H9 (cell line): Measurements from ENCODE around the gene ZNF768. TPM values are rescaled to one million over a fixed set of nuclear protein-coding genes. Genes with fewer than 3 reads are reported as not detected.
"Not testable (repeated sequence)": the region's sequence is repeated elsewhere in the genome, so short reads cannot be mapped to it uniquely, and the experiment has no call there.

Source experiments
- DNase-seq: peaks from one replicate; pipeline ENCODE4 v3.0.0-alpha.2; 2017
- H2AFZ ChIP-seq: one replicate; pipeline ENCODE4 v1.6.1; 2013; ENCODE audit warnings: mild to moderate bottlenecking, low read length, control low read depth, moderate library complexity
- H2AK5ac ChIP-seq: 2 replicates; pipeline ENCODE4 v1.6.1; 2013; ENCODE audit warnings: low read length, control low read depth, mixed read lengths; ENCODE audit not compliant: insufficient read length
- H2BK120ac ChIP-seq: one replicate; pipeline ENCODE4 v1.6.1; 2013; ENCODE audit warnings: low read depth, mild to moderate bottlenecking, low read length, control low read depth, inconsistent platforms; ENCODE audit not compliant: poor library complexity, severe bottlenecking
- H2BK12ac ChIP-seq: 2 replicates; pipeline ENCODE4 v1.6.1; 2013; ENCODE audit warnings: low read length, control low read depth, mixed read lengths, low read depth; ENCODE audit not compliant: insufficient read length
- H2BK15ac ChIP-seq: 2 replicates; pipeline ENCODE4 v1.6.1; 2013; ENCODE audit warnings: low read depth, low read length, control low read depth
- H2BK20ac ChIP-seq: one replicate; pipeline ENCODE4 v1.6.1; 2013; ENCODE audit warnings: low read depth, mild to moderate bottlenecking, low read length, control low read depth, inconsistent platforms; ENCODE audit not compliant: poor library complexity, severe bottlenecking
- H2BK5ac ChIP-seq: 2 replicates; pipeline ENCODE4 v1.6.1; 2013; ENCODE audit warnings: low read length, control low read depth, mixed read lengths; ENCODE audit not compliant: insufficient read length
- H3K14ac ChIP-seq: 2 replicates; pipeline ENCODE4 v1.6.1; 2013; ENCODE audit warnings: low read length, control low read depth; ENCODE audit not compliant: insufficient read depth
- H3K18ac ChIP-seq: 2 replicates; pipeline ENCODE4 v1.6.1; 2013; ENCODE audit warnings: low read depth, mild to moderate bottlenecking, mixed read lengths, low read length, control low read depth; ENCODE audit not compliant: insufficient read length
- H3K23ac ChIP-seq: 2 replicates; pipeline ENCODE4 v1.6.1; 2013; ENCODE audit warnings: low read length, control low read depth, mixed read lengths, low read depth; ENCODE audit not compliant: insufficient read length
- H3K23me2 ChIP-seq: 2 replicates; pipeline ENCODE4 v1.6.1; 2013; ENCODE audit warnings: low read depth, mild to moderate bottlenecking, mixed read lengths, low read length, control low read depth; ENCODE audit not compliant: insufficient read length, poor library complexity, severe bottlenecking
- H3K27ac ChIP-seq: 2 replicates; pipeline ENCODE4 v1.5.1; 2013; ENCODE audit warnings: low read length, control low read depth, mixed read lengths, low read depth; ENCODE audit not compliant: insufficient read length
- H3K27me3 ChIP-seq: 2 replicates; pipeline ENCODE4 v1.6.1; 2013; ENCODE audit warnings: low read length, control low read depth, inconsistent platforms; ENCODE audit not compliant: insufficient read depth
- H3K4ac ChIP-seq: 2 replicates; pipeline ENCODE4 v1.6.1; 2013; ENCODE audit warnings: low read depth, mild to moderate bottlenecking, control low read depth, inconsistent platforms, low read length, moderate library complexity
- H3K4me1 ChIP-seq: 2 replicates; pipeline ENCODE4 v1.6.1; 2013; ENCODE audit warnings: low read length, control low read depth, inconsistent platforms; ENCODE audit not compliant: insufficient read depth
- H3K4me2 ChIP-seq: 2 replicates; pipeline ENCODE4 v1.6.1; 2013; ENCODE audit warnings: low read length, control low read depth, mixed read lengths; ENCODE audit not compliant: insufficient read length, insufficient read depth
- H3K56ac ChIP-seq: 2 replicates; pipeline ENCODE4 v1.6.1; 2013; ENCODE audit warnings: low read depth, mild to moderate bottlenecking, mixed read lengths, low read length, control low read depth; ENCODE audit not compliant: insufficient read length
- H3K79me1 ChIP-seq: 2 replicates; pipeline ENCODE4 v1.6.1; 2013; ENCODE audit warnings: low read depth, mild to moderate bottlenecking, moderate library complexity, low read length, control low read depth, inconsistent platforms; ENCODE audit not compliant: insufficient read depth, poor library complexity, severe bottlenecking
- H3K79me2 ChIP-seq: 2 replicates; pipeline ENCODE4 v1.6.1; 2013; ENCODE audit warnings: low read length, control low read depth, inconsistent platforms; ENCODE audit not compliant: insufficient read depth
- H3K9ac ChIP-seq: 2 replicates; pipeline ENCODE4 v1.6.1; 2013; ENCODE audit warnings: low read length, control low read depth, mixed read lengths; ENCODE audit not compliant: insufficient read length; ENCODE audit errors: extremely low read depth
- H3K9me3 ChIP-seq: one replicate; pipeline ENCODE4 v1.6.1; 2013; ENCODE audit warnings: low read depth, low read length, inconsistent platforms; ENCODE audit not compliant: control insufficient read depth
- H3T11ph ChIP-seq: one replicate; pipeline ENCODE4 v1.6.1; 2013; ENCODE audit warnings: mild to moderate bottlenecking, low read length, control low read depth, inconsistent platforms
- H4K20me1 ChIP-seq: one replicate; pipeline ENCODE4 v1.6.1; 2013; ENCODE audit not compliant: control insufficient read depth, insufficient read length, insufficient read depth
- H4K5ac ChIP-seq: 2 replicates; pipeline ENCODE4 v1.6.1; 2013; ENCODE audit warnings: low read depth, mild to moderate bottlenecking, mixed read lengths, low read length, control low read depth; ENCODE audit not compliant: insufficient read length
- H4K8ac ChIP-seq: replicated peaks from 2 replicates; pipeline ENCODE4 v1.6.1; 2013; ENCODE audit warnings: low read length, control low read depth, mixed read lengths, low read depth; ENCODE audit not compliant: insufficient read length
- H4K91ac ChIP-seq: 2 replicates; pipeline ENCODE4 v1.6.1; 2013; ENCODE audit warnings: low read depth, mild to moderate bottlenecking, moderate library complexity, mixed read lengths, low read length, control low read depth; ENCODE audit not compliant: insufficient read length
- H3K27ac Mint-ChIP-seq, 3 experiments: 2 replicates in 2 of 3; 3 replicates in 1 of 3; pipeline ENCODE4 v1.8.0; 2020 to 2021; ENCODE audit warnings: mixed read lengths in 3 of 3, mild to moderate bottlenecking in 1 of 3, moderate library complexity in 1 of 3
- H3K27me3 Mint-ChIP-seq: 2 replicates; pipeline ENCODE4 v1.8.0; 2021; ENCODE audit warnings: low read depth, mild to moderate bottlenecking, moderate library complexity, mixed read lengths
- H3K36me3 Mint-ChIP-seq, 3 experiments: 2 replicates in 2 of 3; 3 replicates in 1 of 3; pipeline ENCODE4 v1.8.0; 2020 to 2021; ENCODE audit warnings: low read depth in 3 of 3, mixed read lengths in 3 of 3; ENCODE audit not compliant: insufficient read depth in 1 of 3
- H3K4me1 Mint-ChIP-seq, 2 experiments: 2 replicates each; pipeline ENCODE4 v1.8.0; 2020; ENCODE audit warnings: mixed read lengths in 2 of 2
- H3K4me3 Mint-ChIP-seq, 2 experiments: 2 replicates in 1 of 2; 3 replicates in 1 of 2; pipeline ENCODE4 v1.8.0; 2020 to 2021; ENCODE audit warnings: mild to moderate bottlenecking in 2 of 2, mixed read lengths in 2 of 2, moderate library complexity in 1 of 2
- H3K9me3 Mint-ChIP-seq, 2 experiments: 2 replicates in 1 of 2; 3 replicates in 1 of 2; pipeline ENCODE4 v1.8.0; 2020; ENCODE audit warnings: mild to moderate bottlenecking in 2 of 2, mixed read lengths in 2 of 2, moderate library complexity in 1 of 2
- WGBS: extraction: QIAGEN DNeasy Blood & Tissue Kit; methylation state at CpG from one replicate; pipeline ENCODE4 v1.1.7; 2013; ENCODE audit warnings: missing lambda C conversion rate, low lambda C conversion rate, mixed read lengths; ENCODE audit not compliant: insufficient read length; ENCODE audit errors: extremely low coverage; 5-methylcytosine and 5-hydroxymethylcytosine counted together
- total RNA-seq: library from RNA; stranded (reverse); gene quantifications from 2 replicates; pipeline ENCODE4 v1.2.1, GENCODE V29; 2021
- TF ChIP-seq, protein P1 (sequence below): fragments of 200-600 bp; sonication (generic); conservative IDR thresholded peaks from 3 replicates; pipeline ENCODE4 v1.8.0; 2021; ENCODE audit warnings: antibody characterized with exemption, mild to moderate bottlenecking

The ZNF768 gene
- total RNA-seq, 1 experiment from 2014 or later, result 40.0 TPM

GRCh38 chr16:30478766-30479478, 47.4 kb downstream of the ZNF768 start:
- no CpG with 5 or more reads among the region's 12 CpGs for WGBS
- no peak for DNase-seq
- H3K56ac ChIP-seq, result no peak overlapping the region
- no peak overlapping the region for H3K4me3 Mint-ChIP-seq
- no peaks in the 10 kb centered on the region for H3K36me3 Mint-ChIP-seq
- H3K79me1 ChIP-seq, result no peaks in the 10 kb centered on the region
- H3K9ac ChIP-seq, result no peak overlapping the region
- no peak overlapping the region for H2BK5ac ChIP-seq
- no peaks in the 10 kb centered on the region for H4K20me1 ChIP-seq
- no peak overlapping the region for H2BK12ac ChIP-seq
- no peak overlapping the region for H2AFZ ChIP-seq
- no peak overlapping the region for H3K4ac ChIP-seq
- no peak overlapping the region for H2BK120ac ChIP-seq
- no peaks in the 10 kb centered on the region for H3K27me3 ChIP-seq
- no peak overlapping the region for H4K91ac ChIP-seq
- H2AK5ac ChIP-seq, result no peak overlapping the region
- TF ChIP-seq, protein P1, sequence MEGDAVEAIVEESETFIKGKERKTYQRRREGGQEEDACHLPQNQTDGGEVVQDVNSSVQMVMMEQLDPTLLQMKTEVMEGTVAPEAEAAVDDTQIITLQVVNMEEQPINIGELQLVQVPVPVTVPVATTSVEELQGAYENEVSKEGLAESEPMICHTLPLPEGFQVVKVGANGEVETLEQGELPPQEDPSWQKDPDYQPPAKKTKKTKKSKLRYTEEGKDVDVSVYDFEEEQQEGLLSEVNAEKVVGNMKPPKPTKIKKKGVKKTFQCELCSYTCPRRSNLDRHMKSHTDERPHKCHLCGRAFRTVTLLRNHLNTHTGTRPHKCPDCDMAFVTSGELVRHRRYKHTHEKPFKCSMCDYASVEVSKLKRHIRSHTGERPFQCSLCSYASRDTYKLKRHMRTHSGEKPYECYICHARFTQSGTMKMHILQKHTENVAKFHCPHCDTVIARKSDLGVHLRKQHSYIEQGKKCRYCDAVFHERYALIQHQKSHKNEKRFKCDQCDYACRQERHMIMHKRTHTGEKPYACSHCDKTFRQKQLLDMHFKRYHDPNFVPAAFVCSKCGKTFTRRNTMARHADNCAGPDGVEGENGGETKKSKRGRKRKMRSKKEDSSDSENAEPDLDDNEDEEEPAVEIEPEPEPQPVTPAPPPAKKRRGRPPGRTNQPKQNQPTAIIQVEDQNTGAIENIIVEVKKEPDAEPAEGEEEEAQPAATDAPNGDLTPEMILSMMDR, result no peak
- H3K23me2 ChIP-seq, result no peaks in the 10 kb centered on the region
- H3K27ac Mint-ChIP-seq, result no peak overlapping the region; a peak in 1 of 7 replicates
- H2BK15ac ChIP-seq, result peak overlapping the region; percentile 94; the same call in 1 of the 2 replicates
- no peak overlapping the region for H3T11ph ChIP-seq
- H3K14ac ChIP-seq, result no peak overlapping the region; the same call in 1 of the 2 replicates
- no peak overlapping the region for H4K8ac ChIP-seq
- no peak overlapping the region for H3K27ac ChIP-seq
- no peaks in the 10 kb centered on the region for H3K4me1 Mint-ChIP-seq
- no peaks in the 10 kb centered on the region for H3K9me3 Mint-ChIP-seq
- H3K9me3 ChIP-seq, result no peaks in the 10 kb centered on the region
- H3K4me2 ChIP-seq, result no peak overlapping the region
- H2BK20ac ChIP-seq, result no peak overlapping the region
- no peak overlapping the region for H3K18ac ChIP-seq
- no peak overlapping the region for H3K23ac ChIP-seq
- H3K27me3 Mint-ChIP-seq, result peaks cover 30% of the 10 kb centered on the region
- H3K4me1 ChIP-seq, result no peaks in the 10 kb centered on the region
- no peak overlapping the region for H4K5ac ChIP-seq
- H3K79me2 ChIP-seq, result no peaks in the 10 kb centered on the region

- not testable (repeated sequence) for H2BK5ac ChIP-seq, H4K91ac ChIP-seq, H3K18ac ChIP-seq, DNase-seq, H3K79me2 ChIP-seq, H3K4me3 Mint-ChIP-seq, H2BK120ac ChIP-seq, H3K23me2 ChIP-seq, H3K27me3 ChIP-seq, H3K9me3 ChIP-seq, H3K4me1 ChIP-seq, H3T11ph ChIP-seq, H2BK12ac ChIP-seq, H3K14ac ChIP-seq, H3K4me2 ChIP-seq, H3K4ac ChIP-seq, H3K36me3 Mint-ChIP-seq, H3K9ac ChIP-seq, H3K79me1 ChIP-seq, H4K20me1 ChIP-seq, H2BK15ac ChIP-seq, H3K9me3 Mint-ChIP-seq, H3K23ac ChIP-seq, H2BK20ac ChIP-seq, H3K4me1 Mint-ChIP-seq, H2AK5ac ChIP-seq, H3K27ac ChIP-seq, H4K8ac ChIP-seq, H3K56ac ChIP-seq, H4K5ac ChIP-seq, H2AFZ ChIP-seq, H3K27ac Mint-ChIP-seq
- whole genome bisulfite sequencing, result no CpG with 5 or more reads among the region's 3 CpGs
- H3K27me3 Mint-ChIP-seq, result peaks cover 31% of the 10 kb centered on the region
Observed at GRCh38 chr16:30477773-30478172, 48.6 kb downstream of the ZNF768 start.
